H1 (cell line): Measurements from ENCODE around the gene STH. TPM values are rescaled to one million over a fixed set of nuclear protein-coding genes. Genes with fewer than 3 reads are reported as not detected.

Experiments used
- CHD7 ChIP-seq: fragments of 300-600 bp; sonication (generic); IDR thresholded peaks from 2 replicates; pipeline ENCODE4 v1.7.1; 2012; ENCODE audit warnings: low read length, moderate library complexity, mild to moderate bottlenecking, inconsistent platforms; ENCODE audit not compliant: insufficient replicate concordance
- polyA plus RNA-seq, 7 experiments: library from polyadenylated mRNA; depleted of rRNA in 3 of 7; stranded (reverse) in 5 of 7; unstranded in 2 of 7; fragments of >200 nt in 5 of 7; fragments of 200-250 nt in 2 of 7; gene quantifications; 1 replicate in 5 of 7; 2 replicates in 1 of 7; 4 replicates in 1 of 7; pipeline versions ENCODE4 v1.2.1 to v1.2.3, GENCODE V29; 2011 to 2013; ENCODE audit warnings: missing spikeins in 2 of 7, mixed read lengths in 2 of 7
- total RNA-seq: library from RNA; stranded (reverse); fragmentation: NEBNext Ultra II Directional; extraction: Animal tissue kit (Norgen Biotek cat#: 25700); gene quantifications from 2 replicates; pipeline ENCODE4 v1.2.1, GENCODE V29; 2021

The STH gene
- total and polyA plus RNA-seq, 2 of the 8 experiments (the other 6 are each of a cell fraction or from before 2014, with no cell fraction given): not detected

DNA sequence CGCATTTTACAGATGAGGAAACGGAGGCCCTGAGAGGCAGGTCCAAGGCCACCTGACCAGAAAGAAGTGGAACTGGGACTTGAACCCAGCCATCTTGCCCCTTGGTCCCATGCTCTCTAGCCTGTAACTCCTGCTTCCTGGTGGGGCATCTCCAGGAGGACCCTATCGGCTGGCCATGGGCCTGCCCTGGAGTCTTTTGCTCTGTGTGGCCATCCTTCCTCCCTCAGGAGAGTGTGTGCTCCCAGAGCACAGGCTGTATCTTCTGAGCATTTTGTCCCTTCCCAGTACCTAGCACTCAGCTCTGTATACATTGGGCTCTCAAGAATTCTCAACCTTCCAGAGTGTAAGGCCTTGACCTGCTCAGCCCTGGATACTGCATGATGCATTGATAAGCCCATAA is 28.4 kb upstream of the STH start (continued):
- TF ChIP-seq CHD7: no peak
- TF ChIP-seq, all 59 proteins: peak for 0
